GM18867 (cell line): ENCODE results near the gene MRPL24.
A peak's percentile ranks its signal among the peaks of the same experiment; 100 is the strongest.
"Not testable (repeated sequence)": the region's sequence is repeated elsewhere in the genome, so short reads cannot be mapped to it uniquely, and the experiment has no call there.

Source experiments
- ATAC-seq: cut with Tn5 transposase; IDR thresholded peaks from one replicate; pipeline ENCODE4 v1.9.1; 2021; ENCODE audit warnings: mild to moderate bottlenecking, moderate library complexity; ENCODE audit not compliant: unreplicated experiment

MRPL24 gene

DNA sequence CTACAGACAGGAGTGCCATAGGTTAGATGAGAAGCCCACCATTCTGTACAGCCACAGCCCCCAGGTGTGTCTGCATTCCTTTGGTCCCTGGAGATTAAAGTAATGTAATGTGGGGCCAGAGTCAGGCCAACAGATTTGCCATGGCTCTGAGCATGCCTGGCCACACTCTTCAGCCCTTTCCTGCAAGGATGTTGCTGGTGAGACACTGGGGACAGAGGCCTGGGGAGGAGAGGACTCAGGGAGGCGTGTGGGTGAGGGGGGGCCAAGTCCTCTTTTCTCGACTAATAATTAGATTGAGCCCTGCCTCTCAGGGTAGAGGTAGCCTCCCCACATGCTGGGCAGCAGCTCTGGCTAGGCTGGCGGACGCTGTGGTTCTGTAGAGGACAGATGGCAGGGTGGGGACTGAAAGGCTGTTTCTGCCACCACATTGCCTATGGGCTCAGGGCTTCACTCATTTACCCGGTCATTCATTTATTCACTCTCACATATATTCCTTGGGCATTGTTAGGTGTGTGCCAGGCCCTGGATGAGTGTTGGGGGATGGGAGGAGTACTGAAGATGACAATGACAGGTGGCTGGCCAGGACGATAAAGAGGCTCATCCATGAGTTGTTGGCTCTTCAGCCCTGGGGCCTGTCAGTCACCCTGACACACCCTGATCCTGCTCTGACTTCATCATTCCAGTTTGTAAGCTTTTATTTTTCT is 19.4 kb upstream of the MRPL24 start:
- no peak for ATAC-seq

DNA sequence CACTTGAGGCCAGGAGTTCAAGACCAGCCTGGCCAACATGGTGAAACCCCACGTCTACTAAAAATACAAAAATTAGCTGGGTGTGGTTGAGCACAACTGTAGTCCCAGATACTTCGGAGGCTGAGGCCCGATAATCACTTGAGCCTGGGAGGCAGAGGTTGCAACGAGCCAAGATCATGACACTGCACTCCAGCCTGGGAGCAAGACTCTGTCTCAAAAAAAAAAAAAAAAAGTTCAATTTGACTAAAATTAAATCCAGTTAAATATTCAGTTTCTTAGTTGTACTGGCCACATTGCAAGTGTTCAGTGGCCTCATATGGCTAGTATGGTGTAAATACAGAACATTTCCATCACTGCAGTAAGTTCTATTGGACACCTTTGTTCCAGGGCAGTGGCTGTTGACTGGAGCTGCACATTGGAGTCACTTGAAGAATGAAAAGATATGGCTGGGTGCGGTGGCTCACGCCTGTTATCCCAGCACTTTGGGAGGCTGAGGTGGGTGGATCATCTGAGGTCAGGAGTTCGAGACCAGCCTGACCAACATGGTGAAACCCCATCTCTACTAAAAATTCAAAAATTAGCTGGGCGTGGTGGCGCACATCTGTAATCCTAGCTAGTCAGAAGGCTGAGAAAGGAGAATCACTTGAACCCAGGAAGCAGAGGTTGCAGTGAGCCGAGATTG is 16.8 kb upstream of the MRPL24 start:
- not testable (repeated sequence) for ATAC-seq

DNA sequence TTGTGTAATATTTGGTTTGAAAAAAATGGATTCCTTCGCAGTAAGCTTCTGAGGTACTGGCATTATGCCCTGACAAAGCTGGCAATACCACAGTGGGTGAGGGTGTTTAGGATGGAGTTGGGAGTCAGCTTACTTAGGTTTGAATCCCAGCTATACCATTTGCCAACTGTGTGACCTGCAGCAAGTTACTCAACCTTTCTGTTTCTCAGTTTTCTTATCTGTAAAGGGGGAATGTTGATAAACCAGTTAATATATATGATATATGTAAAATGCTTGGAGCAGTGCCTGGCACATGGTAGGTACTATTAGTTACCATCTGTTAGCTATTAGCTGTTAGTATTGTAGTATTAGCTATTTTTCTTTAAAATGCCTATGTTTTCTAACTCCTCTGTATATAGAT is 15.5 kb upstream of the MRPL24 start:
- no peak for ATAC-seq

DNA sequence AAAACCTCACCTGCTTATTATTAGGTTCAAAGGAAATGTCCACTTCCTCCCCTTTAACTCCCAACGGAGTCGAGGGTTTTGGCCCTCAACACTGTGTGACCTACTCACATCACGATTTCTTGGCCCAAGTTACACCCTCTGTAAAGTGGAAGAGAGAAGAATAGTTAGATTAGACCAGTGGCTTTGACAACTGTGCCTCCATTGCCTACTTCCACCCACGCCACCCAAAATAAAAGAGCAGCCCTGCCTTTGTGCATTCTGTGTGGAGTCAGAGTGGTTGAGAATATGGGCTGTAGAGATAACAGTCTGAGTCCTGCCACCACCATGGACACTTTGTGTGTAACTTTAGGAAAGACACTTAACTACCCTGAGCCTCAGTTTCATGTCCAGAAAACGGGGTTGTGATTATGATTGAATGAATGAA is 14.7 kb upstream of the MRPL24 start:
- ATAC-seq: no peak

DNA sequence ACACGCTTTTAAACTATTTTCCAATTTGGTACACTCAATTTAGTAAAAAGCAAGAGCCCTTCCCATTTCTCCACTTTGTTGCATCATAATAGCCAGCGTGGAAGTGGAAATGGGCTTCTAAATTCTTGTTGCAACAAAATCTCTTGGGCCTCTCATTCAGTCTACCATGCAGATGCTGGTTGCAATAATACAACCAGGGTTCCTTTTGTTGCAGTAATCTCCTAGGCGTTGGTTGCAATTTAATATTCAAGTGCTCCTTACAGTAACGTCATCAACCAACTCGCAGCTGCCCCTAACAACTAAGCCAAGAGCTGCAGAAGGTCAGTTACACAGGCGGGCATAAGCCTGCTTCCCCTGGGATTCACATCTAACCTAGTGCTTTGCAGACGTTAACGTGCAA is 13.3 kb upstream of the MRPL24 start:
- no peak for ATAC-seq

DNA sequence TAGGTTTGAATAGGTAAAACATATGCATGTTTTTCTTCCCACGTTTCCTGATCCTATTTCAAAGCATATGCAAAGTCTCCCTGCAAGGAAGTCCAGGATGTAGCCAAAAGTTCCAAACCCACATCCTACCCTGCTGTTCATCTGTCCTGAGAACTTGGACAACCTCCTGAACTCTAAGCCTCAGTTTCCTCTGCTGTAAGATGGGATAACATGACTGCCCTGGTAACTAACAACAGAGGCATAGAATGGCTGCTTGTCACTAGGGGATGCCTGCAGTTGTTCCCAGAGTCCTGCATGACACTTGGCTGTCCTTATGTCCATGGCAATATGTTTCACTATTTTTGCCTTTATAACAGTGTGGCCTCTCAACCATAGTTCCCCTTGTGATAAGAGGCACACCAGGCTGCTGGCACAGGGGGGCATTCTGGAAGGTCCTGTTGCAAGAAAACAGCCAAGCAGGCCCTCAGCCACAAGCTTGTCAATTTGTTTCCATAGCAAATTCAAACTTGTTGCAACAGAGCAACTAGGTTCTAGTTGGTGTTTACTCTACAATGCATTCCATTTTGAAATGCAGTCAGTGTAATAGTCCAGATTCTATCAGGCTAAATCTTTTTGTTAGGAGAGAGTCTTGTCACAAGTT is 12.1 kb upstream of the MRPL24 start:
- ATAC-seq: no peak

DNA sequence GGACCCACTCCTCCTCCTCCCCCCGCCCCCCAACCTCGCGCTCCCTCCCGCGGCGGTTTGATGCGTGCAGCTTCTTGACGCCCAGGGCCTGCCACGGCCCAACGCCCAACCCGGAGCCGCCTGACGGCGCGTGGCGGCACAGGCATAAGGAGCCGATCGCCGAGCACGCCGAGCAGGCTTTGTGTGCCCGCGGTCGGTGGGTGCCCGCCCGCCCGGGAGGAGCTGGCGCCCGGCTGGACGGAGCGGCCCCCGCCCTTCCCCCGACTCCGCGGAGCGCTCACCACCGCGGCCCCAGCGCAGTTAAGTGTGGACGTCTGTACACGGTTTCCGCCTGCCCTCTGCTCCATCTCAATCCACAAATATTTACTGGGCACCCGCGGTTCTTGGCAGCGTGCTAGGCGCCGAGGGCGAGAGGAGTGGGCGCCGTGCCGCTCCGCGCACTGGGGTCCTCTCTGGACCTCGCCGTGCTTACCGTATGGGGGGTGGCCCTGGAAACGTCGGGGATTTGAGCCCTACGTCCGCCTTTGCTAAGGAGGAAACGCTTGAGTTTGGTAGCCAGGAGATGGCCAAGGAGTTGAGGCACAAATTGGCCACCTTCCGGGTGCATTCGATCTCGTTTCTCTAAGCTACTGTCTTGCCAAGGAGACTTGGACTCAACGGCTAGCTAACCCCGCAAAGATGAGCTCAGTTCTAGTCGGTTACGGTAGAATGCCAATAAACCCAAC is 11.0 kb upstream of the MRPL24 start:
- peak; percentile 74 for ATAC-seq

DNA sequence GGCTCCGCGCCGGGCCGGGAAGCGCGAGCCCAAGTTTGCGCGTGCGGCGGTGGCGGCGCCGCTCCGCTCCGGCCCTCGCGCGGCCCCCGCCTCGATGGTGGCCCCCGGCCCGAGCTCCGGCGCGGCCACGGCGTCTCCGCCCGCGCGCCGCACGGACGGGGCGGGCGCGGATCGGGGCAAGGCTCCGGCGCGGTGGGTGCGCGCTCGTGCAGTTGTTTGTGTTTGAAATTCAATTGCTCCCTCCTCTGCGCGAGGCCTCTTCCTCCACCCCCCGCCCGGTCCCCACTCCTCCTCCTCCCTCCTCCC is 10.5 kb upstream of the MRPL24 start, which contains the start of gene HDGF:
Gene HDGF, minus strand, starts transcription at position 225 of the 306 bp plus-strand sequence. CDS start 246 bp downstream, outside the sequence.
- peak; percentile 17 for ATAC-seq

DNA sequence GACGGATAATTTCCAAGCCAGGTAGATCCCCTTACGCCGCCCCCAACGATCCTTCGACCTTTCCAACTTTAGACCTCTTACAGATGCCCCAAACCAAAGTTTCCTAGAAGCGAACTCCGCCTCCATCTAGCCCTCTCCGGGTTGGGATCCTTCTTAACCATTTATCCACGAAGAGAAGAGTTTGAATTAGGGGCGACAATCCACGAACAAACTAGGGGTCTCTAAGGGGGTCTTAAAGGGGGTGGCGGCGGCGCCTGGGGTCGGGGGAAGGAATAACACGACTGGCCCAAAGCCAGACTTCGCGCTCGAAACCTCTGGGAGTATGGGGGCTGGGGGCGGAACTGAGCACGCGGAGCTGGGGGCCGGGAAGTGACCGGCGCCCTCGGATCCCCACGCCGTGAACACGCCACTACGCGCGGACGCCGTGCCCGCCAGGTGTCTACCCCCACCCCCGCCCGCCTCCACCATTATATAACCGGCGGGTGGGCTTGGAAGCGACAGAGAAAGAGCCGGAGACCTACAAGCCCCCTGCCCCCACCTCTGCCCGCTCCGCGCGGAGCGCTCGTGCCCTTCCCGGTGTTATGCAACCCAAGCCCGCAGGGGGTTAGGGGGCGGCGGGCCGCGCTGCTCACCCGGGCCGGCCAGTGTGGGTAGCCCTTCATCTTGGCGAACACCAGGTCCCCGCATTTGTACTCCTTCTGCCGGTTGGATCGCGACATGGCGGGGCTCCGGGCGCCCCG is 10.0 kb upstream of the MRPL24 start:
- ATAC-seq: peak; percentile 17

DNA sequence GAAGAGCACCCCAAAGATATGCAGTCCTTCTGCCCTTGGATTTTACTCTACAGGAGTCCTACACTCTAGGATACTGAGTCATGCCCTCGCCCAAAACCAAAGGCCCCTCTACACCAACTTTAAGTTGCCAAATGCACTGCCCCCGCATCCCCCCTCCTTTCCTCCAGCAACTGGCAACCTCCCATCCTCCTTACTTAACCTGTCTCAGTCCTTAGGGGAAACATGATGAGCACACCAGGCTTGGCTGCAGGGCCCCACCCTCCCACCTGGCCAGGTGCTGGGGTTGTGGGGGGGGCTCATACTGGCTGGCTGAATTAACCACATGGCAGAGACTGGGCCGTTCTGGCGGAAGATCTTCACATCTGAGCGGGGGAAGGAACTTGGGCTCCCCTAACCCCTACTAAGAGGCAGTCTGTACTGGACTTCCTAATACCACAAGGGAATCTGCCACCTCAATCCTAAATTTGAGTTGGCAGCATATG is 9.3 kb upstream of the MRPL24 start:
- no peak for ATAC-seq

DNA sequence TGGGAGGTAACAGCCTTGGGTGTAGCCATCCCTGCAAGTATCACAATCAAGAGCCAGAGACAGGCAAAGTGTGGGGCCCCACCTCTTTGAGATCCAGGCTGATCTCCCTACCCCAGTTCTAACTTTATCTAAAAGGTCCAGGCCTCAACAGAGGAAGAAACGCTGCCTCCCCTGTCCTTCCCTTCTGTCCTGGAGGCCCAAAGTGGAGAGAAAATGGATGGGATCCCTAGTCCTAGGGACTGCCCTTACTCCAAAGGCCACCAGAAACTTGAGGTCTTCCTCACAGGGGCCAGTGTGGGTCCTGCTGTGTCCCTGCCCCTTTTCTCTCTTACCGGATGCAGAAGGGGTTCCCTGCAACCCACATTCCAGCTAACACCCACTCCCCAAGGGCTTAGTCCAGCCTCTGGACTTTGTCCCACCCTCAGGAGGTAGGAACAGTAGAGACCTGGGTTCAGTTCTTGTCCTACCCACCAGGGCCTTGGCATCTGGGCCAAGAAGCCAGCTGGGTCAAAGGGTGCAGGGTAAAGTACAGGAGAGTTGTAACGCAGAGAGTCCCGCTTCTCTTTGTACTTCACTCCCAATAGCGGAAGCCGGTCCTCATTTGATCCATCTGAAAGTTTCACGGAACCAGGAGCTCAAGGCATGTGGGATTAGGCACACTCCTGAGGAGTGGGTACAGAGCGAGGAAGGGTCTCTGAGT is 8.7 kb upstream of the MRPL24 start:
- no peak for ATAC-seq

DNA sequence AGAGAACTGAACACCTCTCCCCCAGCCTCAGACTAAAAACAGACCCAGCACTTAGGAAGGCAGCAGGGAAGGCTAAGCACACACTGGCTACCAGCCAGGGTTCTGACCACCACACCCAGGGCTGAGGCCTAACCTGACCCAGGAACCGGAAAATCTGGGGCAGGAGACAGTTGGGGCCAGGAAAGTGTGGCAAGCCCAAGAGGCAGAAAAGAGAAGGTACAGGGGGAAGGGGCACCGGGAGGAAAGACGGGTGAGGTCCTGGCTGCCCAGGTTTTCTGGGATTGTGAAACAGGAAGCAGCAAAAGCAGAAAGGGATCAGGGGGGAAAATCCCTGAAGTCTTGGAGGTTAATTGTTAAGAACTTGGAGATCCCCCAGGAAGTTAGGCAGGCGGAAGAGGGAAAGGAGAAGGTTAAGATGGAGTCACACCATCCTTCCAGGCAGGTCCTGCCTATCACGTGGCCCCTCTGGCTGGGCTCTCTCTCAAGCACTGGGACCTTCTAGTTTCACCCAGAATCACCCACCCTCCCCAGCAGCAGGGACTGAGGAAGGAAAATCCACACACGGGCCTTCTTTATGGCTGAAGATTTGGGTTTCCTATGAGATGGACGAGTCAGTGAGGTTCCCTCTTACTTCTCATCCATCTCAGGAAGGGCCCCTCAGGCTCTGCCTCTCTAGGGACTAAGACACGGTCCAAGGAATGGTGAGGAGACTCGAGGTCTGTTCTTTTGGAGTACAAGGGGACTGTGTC is 8.0 kb upstream of the MRPL24 start:
- no peak for ATAC-seq

DNA sequence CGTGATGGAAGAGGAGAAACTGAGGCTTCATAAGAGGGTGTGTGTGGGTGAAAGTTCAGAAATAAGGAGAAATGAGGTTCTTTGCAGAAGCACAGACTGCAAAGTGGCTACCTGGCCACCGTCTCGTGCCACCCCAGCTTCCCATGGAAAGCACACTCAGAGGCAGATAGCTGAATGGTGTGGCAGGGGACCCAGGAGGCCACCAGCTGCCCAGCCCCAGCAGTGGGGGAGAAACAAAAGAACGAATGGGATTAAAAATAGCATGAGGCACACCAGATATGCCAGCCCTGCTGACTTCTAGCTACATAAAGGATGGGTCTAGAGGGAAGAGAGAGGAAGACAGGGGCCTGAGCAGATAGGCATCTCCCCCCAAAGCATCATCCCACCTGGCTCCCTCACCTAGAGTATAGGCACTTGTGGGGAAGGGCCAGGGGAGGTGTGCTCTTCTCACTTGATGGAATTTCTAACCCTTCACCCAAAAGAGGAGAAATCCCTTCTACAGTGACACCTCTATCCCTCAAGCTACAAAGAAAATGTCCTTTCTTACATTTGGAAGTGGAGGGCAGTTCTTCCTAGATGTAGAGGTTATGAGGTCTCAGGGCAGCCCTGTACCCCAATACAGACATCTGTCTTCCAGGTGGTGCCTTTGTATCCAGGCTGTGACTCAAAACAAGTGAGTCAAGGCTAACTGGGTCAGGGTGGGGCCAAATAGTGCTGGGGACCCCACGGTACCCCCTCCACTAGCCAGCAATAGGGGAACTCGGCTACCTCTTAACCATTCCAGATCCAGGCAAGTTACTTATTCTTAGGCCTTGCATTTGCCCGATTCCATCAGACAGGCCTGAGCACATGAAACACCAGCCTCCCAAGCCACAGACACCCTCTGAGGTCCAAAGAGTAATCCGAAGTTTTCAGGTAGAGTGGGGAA is 7.1 kb upstream of the MRPL24 start:
- no peak for ATAC-seq

DNA sequence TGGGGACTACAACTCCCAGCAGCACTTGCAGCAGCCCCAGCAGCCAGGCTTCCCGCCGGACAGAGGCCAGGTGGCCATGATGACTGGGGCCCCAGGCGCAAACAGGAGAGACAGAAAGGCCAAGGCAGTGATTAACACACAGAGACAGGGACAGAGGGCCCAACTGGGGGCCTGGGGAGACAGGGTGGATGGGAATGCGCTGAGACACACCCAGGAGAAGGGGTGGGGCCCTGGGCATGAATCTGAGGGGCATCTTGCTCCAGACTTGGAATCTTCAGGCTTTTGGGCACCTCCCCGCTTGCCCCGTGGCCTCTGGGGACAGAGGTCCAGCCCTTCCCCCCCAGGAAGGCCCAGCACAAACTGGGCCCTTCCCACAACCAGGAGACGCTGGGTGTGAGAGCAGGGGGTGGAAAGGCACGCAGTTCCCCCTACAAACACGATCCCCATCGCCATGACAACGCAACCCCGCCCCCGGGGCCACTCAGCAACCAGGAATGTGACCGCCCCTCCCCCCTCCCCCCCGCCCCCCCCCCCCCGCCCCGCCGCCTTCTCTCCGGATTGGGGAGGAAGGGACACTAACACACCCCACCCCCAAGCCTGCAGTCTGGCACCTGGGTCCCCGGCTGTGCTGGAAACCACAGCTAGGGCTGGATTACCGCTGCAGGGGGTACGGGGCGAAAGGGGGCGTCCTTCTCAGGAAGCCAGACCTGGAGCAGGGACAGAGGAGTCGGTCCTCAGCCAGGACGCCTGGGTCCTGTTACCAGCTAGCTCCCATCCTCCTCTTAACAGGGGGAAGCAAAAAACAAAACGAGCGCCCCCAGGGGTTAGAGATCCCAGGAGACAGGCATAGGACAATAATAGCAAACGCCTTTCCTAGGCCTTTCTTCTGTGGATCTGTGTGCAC is 6.1 kb upstream of the MRPL24 start:
- ATAC-seq: no peak

DNA sequence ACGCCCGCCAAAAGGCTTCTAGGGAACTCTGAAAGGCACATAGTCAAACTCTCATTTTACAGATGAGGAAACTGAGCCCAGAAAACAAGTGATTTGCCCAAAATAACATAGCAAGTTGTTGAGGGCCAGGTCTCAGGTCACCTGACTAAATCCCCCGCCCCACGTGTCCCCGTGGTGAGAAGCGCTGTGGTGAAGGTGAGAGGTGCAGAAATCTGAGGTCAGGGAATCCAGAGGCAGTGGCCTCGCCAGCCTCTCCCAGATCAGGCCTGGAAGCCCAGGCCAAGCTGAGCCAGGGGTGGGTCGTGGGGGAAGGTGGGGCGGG is 5.5 kb upstream of the MRPL24 start:
- ATAC-seq: no peak

DNA sequence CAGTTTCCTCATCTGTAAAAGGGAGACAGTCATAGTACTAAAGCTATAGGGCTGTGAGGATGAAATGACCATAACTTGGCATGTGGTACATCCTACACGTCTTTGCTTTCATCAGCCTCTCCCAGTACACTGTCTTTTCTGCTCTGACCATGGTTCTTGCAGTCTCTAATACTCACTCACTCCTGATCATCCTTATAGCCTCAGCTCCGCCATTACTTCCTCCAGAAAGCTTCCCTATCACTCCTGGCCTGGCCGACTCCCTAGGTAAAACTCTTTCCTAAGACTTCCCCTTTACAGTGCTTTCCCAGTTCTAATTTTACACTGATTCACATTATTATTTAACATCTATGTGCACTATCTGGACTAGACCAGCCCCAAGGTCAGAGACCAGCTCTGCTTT is 5.0 kb upstream of the MRPL24 start:
- no peak for ATAC-seq

DNA sequence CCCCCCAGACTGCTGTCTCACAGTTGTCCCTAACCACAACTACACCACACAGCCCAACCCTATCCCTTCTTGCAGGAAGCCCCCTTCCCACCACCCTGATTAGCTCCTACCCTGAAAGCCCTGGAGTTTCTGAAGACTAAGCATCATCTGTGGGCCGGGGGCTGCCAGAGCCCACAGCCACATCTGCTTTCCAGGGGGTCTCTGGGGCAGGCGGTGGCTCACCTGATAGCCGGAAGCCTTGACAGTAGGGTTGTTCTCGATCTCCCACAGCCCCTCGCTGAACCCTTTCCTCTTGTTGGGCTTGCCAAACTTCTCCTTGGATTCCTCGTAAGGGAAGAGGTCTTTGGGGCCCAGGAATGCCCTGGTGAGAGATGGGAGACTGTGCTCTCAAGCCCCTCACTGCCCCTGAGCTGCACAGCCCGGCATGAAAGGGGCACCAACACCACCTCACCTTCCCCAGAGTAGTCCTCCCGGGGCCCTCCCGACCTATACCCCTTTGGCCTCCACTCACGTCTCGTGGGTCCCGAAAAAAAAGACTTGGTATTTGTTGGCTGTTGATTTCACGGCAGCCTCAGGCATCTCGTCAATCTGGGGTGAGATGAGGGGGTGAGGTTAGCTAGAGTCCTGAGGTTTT is 4.0 kb upstream of the MRPL24 start:
- no peak for ATAC-seq
